Fibroblast of gingiva (primary cell): Measurements from ENCODE around the gene CRACR2A.
A peak's percentile ranks its signal among the peaks of the same experiment; 100 is the strongest.

Source experiments
- DNase-seq: peaks from one replicate; pipeline ENCODE4 v3.0.0-alpha.2; 2011; ENCODE audit warnings: low read depth

Gene CRACR2A

DNA sequence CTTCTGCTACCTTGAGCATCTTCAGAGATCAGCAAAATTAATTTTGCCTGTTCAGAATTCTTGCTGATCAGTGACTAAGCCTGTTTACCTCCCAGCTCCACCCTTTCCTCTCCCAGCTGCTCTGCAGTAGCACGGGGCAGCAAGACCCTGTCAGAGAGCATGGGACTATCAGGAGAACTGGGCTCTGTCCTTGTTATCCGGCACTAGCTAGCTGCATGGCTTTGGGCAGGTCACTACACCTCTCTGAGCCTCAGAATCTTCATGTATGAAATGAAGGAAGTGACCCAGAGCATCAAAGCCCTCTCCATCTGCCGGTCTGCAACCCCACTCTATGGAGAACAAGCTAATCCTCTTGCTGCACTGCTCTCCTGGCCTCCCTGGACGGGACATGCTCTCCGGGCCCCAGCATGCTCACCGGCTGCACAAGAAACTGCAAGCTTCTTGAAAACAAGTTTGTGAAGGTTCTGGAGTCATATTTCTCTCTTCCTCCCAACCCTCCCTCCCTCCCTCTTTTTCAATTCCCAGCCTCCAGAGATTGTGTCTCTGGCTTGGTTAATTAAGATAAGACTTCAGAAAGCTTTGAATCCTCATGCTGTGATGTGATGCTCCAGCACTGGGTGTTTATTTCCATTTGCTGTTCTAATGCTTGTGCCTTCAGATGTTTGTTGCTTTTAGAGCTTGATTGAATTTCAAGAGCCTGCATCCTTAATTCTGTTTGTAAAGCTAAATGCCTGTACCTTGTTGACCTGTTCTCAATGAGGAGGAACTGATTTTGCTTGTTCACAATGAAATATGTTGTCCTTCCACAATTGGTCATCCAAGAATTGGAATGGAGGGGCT is 101.1 kb downstream of the CRACR2A start:
- DNase-seq: no peak

DNA sequence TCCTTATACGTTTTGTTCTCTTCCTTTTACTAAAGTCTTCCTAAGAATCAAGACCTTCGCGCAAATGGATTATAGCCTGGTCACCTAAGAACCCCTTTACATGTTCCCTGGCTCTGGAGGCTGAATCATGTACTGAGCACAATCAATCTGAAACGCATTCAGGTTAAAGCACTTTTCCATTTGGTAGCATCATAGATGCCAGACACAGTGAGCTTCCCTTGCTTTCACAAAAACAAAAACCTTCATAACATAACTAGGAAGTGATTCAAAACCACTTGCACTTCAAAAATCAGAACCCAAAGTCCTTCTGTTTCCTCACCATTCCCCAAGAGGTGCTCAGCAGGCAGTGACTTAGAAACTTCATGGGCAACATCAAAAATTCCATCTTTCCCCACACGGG is 105.4 kb downstream of the CRACR2A start:
- DNase-seq: no peak

DNA sequence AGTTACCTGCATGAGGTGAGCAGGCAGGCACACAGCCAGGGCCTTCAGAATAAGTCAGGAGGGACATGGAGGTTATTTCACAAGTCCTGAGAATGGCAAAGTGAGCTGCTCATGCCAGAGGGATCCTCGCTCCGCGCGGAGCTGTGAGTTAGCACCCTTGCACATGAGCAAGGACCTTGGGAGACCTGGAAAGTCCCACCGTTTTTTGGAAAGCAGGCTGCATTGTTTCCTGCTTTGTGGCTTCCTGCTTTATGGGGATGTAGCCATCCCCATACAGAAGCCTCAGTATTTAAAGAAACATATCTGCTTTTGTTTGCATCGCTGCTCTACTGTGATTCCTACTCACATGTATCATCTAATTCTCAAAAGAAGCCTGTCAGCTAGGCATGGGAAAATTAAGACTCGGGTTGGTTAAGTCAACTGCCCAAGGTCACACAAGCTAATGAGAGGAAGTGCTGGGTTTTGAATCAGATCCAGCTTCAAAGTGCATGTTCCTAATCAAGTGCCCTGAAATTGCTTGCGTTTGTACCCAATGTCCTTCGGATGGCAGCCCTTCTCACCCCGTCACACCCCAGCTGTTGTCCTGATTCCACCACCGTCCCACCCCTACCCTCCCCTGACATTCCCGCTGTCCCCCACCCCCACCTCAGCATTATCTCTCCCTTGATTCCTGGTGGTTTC is 106.2 kb downstream of the CRACR2A start:
- DNase-seq: no peak

DNA sequence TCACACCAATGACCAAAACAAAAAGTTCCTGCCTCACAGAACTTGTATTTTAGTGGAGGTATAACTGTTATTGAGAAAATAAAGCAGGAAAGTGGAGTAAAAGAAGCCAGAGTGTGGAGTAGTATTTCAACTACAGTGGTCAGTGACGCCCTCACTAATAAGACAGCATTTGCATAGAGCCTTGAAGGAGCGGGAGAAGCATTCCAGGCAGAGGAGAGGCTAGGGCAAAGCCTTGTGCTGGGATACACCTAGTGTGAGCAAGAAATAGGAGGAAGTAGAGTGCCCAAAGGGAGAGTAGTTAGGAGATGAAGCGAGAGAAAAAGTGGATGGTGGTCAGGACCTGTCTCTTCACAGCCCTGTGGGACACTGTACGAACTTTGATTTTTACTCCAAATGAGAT is 107.8 kb downstream of the CRACR2A start:
- no peak for DNase-seq

DNA sequence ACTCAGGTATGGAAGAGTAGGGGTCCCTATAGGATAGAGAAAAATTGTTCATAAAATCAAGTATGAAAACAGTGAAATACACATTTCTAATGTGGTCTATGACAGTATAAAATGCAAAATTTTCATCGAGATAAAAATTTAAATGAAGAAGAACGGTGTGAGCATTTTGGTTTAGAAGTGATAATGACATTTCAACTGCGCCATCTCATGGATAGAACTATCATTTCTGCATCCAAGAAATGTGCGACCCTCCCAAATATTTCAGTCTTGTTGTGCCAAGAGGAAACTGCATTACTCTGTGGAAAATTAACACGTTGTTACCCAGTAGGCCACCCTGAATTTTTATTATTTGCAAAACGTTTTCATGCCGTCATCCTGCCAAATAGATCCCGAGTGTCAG is 108.8 kb downstream of the CRACR2A start:
- no peak for DNase-seq

DNA sequence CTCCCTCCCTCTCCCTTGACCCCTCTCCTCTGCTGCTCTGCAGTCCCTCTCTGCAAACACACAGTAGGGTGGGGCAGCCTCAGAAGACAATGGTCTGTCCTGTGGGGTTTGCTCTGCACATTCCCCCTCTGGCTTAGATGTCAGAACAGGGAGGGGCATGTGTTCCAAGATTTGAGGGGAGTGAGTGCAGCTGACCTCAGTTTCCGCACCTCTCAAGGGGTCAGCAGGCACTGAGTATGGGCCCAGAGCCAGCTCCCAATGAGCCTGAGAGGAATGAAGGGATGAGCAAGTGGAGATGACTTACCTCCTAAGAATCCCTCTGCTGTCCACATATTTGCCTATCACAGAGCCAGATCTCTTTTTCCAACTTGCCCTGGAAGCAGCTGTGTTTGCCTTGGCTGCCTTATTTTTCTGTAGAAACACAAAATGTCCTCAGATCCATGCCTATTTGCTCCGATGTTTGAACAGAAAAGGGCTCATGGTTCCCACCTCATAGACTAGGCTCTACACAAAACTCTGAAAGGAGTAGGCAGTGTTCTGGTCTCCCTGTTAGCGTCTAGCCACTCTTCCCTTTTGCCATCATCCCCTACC is 111.4 kb downstream of the CRACR2A start:
- DNase-seq: peak; percentile 69

DNA sequence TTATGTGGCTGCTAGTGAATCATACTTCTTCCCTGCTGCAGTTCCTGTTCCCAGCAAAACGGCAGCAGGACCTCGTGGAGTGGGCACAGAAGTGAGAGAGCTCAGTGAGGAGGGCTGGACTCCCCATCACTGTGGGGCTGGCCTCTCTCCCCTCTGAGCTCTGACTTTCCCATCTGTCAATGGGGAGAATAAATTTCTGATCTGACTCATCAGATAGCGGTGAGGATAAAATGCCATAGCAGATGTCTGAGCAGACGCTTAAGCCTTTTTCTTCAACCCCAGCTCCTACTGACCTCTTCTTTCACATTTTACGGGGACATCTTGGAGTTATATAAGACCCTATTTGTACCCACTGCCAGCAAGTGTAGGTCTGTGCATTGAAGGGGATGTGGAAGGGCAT is 116.6 kb downstream of the CRACR2A start:
- DNase-seq: no peak

DNA sequence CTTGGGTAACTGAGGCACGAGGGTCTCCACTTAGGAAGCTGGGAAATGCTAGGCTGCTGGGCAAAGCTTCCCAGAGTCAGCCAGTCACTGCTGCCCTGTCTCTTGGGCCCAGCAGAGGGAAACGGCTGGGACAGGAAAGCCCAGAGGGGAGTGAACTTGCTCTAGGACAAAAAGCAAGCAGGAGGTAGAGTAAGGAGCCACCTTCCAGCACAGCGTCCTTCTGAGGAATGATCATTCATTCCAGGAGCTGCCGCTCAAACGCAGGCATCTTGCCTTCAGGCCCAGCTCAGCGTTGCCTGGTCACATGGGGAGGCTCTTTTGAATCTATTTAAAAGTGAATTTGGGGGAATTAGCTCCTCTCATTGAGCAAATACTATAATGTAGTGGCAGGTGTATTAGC is 118.6 kb downstream of the CRACR2A start:
- no peak for DNase-seq

DNA sequence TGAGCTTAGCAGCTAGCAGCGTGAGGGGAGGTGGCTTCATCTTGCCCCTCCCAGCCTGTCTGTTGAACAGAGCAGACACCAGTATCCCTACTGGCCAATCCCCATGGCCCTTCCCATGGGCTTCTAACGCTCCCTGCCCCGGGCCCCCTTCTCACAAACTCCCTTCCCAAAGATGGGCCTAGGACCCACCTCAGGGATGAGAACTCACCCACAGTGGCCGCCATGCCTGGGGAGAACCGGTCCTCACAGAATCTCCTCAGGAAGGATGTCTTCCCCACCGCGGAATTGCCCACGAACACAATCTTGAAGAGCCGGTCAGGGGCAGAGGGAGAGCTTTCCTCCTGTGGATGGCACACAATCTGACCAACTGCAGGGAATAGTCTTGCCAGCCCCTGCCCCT is 119.5 kb downstream of the CRACR2A start:
- no peak for DNase-seq

DNA sequence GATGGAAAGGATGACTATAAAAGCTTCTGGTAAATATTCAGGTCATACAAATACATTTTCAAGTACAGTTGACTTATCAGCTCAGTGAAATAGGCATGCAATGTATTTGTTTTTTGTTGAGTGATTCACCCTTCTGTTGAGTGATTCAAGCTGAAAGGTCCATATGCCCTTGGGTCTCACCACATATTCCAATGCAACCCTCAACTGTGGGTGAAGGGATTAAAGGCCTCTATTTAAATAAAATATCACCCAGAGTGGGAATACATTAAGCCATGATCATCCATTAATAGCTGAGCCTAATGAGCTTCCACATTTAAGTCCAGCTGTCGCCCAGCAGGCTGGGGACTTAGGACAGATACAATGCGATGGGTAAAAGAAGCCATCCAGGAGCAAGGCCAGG is 120.2 kb downstream of the CRACR2A start:
- DNase-seq: no peak

DNA sequence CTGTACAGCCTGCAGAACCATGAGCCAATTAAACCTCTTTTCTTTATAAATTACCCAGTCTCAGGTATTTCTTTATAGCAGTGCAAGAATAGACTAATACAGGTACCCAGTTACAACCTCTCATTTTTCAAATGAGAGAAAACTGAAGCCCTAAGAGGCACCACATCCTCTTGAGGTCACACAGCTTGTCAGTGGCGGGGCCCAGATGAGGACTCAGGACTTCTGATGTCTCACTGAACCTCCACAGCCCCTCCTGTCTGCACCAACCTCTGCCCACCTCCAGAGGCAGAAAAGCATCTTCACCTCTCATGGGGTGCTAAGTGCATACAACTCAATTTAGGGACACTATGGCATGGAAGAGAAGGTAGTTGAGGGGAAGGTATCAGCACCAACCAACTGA is 120.7 kb downstream of the CRACR2A start:
- DNase-seq: no peak

DNA sequence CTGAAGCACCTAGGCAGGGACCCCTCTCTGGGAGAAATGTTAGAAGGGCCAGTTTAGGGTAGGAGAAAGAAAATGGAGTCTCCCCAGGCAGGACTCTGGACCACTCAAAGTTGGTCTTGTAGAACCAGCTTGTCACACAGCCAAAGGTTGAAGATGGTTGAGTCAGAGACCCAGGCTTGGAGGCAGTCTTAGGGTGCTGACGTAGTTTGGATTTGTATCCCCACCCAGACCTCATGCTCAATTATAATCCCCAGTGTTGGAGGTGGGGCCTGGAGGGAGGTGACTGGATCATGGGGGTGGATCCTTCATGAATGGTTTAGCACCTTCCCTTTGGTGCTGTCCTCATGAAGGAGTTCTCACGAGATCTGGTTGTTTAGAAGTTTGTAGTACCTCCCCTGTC is 121.2 kb downstream of the CRACR2A start:
- DNase-seq: no peak

DNA sequence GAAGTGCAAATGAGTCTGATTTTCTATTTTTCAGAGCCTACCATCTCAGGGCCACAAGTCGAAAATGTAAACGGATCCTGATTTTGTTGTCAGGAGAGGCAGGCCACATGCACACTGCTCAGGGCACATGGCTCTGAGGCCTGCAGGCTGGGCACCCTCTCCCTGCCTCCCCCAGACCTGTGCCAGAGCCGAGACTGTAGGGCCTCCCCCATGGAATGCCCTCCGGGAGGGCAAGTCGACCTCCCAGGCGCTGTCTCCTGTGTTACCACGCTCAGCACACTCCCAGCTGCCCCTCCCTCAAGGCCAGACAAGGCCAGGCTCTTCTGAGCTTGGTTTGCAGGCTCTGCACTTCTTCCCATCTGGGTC is 121.7 kb downstream of the CRACR2A start:
- DNase-seq: no peak

DNA sequence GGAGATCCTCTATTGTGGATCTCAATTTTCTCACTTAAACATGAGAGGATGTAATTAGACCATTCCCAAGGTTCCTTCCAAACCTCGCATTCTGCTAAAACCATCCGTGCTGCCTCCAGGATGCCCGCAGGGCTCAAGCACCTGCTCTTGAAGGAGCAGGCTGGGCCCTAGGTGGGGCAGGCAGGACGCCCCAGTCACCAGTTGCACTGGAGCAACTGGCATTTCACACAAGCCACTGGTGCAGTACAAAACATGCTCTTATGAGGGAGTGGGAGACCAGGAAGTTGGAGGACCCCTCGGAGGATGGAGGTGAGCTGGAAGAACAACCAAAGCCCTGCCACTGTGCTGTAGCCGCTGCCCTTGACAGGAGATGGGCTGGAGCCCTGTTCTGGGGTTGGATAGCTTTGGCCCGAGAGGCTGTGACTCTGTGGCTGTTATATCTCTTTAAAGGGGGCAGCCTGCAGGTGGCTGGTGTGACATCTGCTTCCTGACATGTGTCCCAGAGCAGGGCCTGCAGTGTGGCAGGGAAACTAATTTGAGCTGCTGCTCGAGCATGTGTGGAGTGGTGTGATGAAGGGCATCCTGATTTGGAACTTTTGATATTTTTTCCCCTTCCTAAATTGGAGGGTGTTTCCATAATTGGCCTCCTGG is 122.2 kb downstream of the CRACR2A start:
- DNase-seq: no peak

DNA sequence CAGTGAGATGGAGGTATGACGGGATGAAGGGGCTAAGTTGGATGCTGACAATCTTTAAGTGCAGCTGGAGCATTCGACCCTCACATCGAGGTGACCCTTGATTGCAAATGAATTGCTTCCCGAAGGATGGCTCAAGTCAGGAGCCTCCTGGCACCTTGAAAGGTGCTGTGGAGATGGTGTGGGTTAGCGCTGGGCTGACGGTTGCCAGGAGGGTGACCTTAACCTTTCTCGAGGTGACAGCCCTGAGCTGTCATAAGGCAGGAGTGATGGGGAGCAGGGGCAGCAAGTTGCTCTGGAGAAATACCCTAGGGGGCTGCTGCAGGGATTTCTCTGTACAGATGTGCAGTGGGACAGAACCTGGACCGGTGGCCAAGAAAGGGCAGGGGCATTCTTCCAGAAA is 122.8 kb downstream of the CRACR2A start:
- no peak for DNase-seq

DNA sequence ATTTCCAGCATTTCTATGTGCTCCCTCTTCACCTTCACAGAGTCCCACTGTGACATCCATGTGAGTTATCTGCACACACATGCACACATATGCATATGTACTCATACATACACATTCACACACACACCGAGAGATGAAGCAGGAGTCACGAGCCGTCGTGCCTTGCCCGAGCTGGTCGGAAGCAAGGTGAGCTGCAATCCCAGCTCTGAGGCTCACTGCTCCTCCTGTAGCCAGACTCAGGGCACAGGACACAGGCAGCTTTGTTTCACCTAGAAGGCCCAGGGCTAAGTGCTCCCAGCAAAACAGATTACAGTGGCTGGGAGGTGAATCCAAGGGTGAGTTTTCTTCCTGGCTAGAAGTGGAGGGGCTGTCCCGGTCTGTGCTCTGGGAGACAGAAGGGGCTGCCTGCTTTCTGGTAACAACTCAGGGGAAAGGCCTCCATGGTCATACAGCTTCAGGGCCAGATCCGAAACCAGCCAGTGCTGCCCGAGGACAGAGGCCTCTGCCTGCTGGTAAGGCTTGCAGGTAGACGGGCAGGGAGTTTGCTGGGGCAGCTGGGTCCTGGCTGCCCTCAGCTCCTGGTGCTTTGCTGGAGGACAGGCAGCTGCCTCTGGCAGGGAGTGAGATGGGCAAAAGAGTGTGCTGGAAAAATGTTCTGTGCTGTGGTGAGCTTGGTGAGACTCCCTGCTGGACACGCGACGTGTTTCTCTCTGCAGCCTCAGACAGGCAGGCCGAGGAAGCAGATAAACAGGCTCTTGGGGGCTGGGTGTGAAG is 123.7 kb downstream of the CRACR2A start:
- no peak for DNase-seq

DNA sequence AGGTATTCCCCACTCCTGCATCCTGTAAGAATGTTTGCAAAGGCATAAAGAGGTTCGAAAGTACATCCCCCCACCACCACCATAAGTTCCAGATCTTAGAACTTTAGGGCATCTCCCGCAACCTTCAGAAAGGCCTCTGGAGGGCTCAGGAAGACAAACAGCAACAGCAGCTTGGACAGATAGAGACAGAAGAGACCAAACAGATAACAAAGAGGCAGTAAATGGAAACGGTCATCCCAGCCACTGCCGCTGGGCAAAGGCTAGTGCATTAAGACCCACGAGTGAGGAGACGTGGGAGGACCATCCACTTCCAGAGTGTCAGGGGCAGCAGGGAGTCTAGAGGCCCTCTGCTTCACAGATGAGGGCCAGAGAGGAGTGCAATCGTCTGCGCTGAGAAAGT is 124.3 kb downstream of the CRACR2A start:
- no peak for DNase-seq

DNA sequence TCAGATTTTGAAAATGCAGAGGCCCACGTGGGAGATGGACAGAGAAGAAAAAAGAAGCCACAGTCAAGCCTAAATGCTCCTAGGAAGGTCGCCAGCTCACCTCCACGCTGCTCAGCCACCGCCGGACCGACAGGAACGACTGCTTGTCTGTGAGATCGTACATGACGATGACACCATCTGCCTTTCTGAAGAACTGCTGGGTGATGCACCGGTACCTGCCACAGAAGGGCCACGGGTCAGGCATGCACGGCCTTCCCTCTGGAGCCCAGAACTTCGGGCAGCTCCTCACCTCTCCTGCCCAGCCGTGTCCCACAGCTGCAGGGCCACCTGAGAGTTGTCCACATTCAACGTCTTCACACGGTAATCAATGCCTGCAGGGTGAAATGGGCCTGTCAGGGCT is 125.6 kb downstream of the CRACR2A start:
- DNase-seq: no peak

DNA sequence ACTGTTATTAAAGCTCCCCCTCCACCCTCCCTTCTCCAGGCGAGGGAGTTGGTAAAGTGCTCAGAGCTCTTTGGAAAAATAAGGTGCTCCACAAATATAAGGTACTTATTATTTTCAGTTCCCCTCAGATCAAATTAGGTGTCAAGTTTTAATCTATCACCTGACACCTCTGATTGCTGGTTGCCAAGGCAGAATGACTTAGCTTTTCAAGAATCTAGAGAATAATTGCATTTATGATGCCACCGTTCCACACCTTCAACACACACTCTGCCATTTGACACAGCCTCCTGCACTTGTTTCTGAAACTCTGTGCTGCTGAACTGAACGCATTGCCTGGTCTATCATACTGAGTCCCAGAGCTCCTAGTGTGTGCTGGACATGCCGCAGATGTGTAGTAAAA is 128.6 kb downstream of the CRACR2A start:
- DNase-seq: no peak

DNA sequence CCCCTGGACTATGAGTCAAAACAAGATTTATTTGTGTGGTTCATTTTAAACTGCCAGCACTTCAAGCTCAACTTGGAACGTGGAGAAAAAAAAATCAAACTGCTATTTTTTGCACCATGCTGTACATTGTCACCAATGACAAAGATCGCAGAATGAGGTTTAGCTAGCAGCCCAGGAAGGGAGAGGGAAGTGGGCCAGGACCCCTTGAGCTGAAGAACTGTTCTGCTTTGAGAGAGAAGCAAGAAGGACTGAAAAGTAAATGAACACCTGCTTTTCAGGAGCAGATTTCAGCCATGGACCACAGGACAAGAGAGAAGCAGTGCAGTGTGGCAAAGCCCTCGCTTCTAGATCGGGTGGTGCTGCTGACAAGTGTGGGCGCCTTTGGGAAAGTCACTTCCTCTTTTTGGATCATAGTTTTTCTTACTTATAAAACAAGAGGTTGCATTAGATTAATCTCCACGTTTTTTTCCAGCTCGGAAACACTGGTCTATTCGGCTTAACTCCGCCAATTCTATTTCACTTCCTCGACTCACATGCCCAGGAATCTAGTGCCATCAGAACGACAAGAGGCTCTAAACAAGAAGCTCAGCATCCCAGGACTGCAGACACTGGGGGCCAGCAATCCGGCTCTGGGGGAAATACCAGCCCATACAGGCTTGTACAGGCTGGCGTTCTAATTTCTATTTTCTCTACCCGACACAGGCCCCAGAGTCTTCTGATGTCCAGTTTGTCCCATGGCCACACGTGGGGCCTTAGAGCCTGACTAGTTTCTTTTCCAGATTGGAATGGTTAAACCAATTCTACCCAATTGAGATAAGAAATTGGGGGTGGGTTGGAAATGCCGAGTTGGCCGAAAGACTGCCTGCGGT is 129.9 kb downstream of the CRACR2A start:
- DNase-seq: no peak
